HG03196 (cell line): Measurements from ENCODE around the gene PIK3C3.
A peak's percentile ranks its signal among the peaks of the same experiment; 100 is the strongest.

ENCODE experiments used
- ATAC-seq: cut with Tn5 transposase; IDR thresholded peaks from one replicate; pipeline ENCODE4 v1.9.1; 2021; ENCODE audit not compliant: unreplicated experiment

The PIK3C3 gene

GRCh38 chr18:42113529-42114191, 158.6 kb downstream of the PIK3C3 start:
- no peak for ATAC-seq

DNA sequence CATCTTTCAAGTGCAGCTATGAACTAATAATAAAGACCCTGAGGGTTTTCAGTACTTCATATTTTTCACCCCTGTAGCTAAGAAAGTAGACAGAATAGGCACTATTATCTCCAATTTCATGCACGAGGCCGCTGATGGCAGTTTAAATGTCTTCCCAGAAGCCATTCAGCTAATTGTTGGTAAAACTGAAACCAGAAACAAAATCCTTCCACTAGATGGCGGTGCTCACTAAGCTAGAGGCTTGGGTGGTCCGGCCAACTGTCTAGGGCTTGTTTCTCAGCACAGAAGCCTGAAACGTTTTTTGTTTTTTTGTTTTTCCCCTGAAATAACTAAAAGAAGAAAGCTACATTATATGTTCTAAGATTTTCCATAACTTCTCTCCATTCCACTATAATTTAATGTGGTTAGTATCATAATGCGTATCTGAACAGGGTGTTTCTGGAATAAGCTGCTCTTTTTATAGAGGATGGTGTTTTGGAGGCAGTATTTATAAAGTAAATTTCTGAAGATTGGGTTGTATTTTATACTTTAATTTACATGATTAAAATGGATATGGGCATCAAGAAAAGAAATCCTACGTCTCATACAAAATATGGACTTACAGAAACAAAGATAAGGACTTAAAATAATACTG, 159.4 kb downstream of the PIK3C3 start:
- peak; percentile 93 for ATAC-seq

GRCh38 chr18:42126586-42126985, 171.6 kb downstream of the PIK3C3 start:
- no peak for ATAC-seq

- ATAC-seq = no peak
Measured at GRCh38 chr18:42131066-42131929, 176.3 kb downstream of the PIK3C3 start.

GRCh38 chr18:42131930-42132244, 176.9 kb downstream of the PIK3C3 start:
- no peak for ATAC-seq
